Activated T-cell treated with anti-CD3 and anti-CD28 coated beads, Interleukin-2, amount 50 U/mL, for 72 hours (primary cell): ENCODE data around the gene LXN. TPM values are rescaled to one million over a fixed set of nuclear protein-coding genes. Genes with fewer than 3 reads are reported as not detected.

Source experiments
- ATAC-seq, 2 donors: fragments of 150-1000 bp; cut with Tn5 transposase; replicated peaks in 1 of 2; 2 replicates each; pipeline ENCODE4 v1.10.0; 2021; ENCODE audit warnings: moderate library complexity in 2 of 2, mild to moderate bottlenecking in 1 of 2
- DNase-seq, 2 donors: peaks; one replicate each; pipeline ENCODE4 v3.0.0; 2021 to 2022; ENCODE audit warnings: mixed read lengths in 1 of 2
- H3K27ac Mint-ChIP-seq: one replicate; pipeline ENCODE4 v1.8.0; 2022; ENCODE audit warnings: mild to moderate bottlenecking, moderate library complexity, mixed read lengths
- H3K27me3 Mint-ChIP-seq: one replicate; pipeline ENCODE4 v1.8.0; 2022; ENCODE audit warnings: low read depth, mixed read lengths
- H3K36me3 Mint-ChIP-seq, 2 donors: one replicate each; pipeline ENCODE4 v1.8.0; 2022; ENCODE audit warnings: mixed read lengths in 2 of 2, mild to moderate bottlenecking in 1 of 2; ENCODE audit not compliant: insufficient read depth in 2 of 2
- H3K4me1 Mint-ChIP-seq: one replicate; pipeline ENCODE4 v1.8.0; 2022; ENCODE audit warnings: low read depth, mixed read lengths
- H3K4me3 Mint-ChIP-seq, 2 donors: one replicate each; pipeline ENCODE4 v1.8.0; 2022; ENCODE audit warnings: mild to moderate bottlenecking in 2 of 2, mixed read lengths in 2 of 2, moderate library complexity in 2 of 2
- H3K9me3 Mint-ChIP-seq, 2 donors: one replicate each; pipeline ENCODE4 v1.8.0; 2022; ENCODE audit warnings: mixed read lengths in 2 of 2
- total RNA-seq, 2 donors: library from RNA; stranded (reverse); gene quantifications; one replicate each; pipeline ENCODE4 v1.2.3, GENCODE V29; 2022

Gene LXN
- total RNA-seq, 2 donors from 2014 or later: 5.5 to 5.7 TPM

DNA sequence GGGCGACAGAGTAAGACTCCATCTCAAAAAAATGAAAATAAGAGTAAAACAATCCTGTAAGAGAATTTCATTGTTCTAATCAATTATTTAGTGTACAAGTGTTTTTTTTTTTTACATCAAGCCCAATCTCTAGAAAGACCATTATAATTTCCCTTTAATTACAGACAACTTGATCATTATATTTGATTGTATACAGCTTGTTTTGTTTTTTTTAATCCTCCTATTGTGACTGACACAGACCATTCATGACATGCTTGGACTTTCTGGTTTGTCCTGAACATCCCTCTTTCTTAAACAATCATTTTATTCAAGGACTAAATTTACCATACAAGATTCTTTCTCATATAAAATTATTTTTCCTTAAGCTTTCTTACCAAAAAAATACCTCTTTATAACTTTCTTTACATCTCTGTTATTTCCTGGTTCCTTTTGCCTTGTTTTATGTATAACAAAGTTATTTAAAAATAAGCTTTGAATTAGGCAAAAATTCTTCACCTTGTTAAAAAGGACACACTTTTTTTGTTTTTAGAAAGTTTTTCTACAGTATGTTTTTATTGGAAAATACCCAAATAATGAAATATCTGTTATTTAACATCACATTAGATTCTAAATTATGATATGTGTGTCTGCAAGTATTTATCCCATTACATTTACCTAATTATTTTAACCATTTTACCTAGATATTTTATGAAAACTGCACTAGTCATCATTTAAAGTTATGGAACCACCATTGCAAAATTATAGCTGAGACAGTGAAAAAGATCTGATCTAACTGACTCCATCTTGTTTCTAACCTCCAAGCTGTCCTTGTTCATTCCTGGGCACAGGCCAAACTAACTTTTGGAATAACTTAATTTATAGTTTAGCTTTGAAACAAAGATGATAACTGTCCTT lies 54.2 kb downstream of the LXN start:
- ATAC-seq (no peak), DNase-seq (no peak)
- Mint-ChIP-seq H3K9me3 (peaks cover 2 to 5% of the 10 kb centered on the region in 2 donors), H3K27ac (no peak overlapping the region), H3K4me3 (no peak overlapping the region), H3K4me1 (no peaks in the 10 kb centered on the region), H3K27me3 (peaks cover 12% of the 10 kb centered on the region), H3K36me3 (peaks cover 2 to 13% of the 10 kb centered on the region in 2 donors)

Other genes with a start within 250 kb of the LXN start
- 1 to 10 TPM; 2.9 to 3.6 TPM for gene MLF1, start 101.5 kb downstream of the LXN start, total RNA-seq
- gene GFM1, start 28.1 kb downstream of the LXN start, total RNA-seq: 10 to 100 TPM; 44.9 to 45.6 TPM
- gene RARRES1, start 59.8 kb upstream of the LXN start, total RNA-seq: under 1 TPM in 1 of 2 donors, not detected in 1; 0.41 TPM
- 10 to 100 TPM; 11.2 to 17.5 TPM for gene MFSD1, start 129.4 kb upstream of the LXN start, total RNA-seq